LNCaP clone FGC (cell line): Measurements from ENCODE around the gene SERPINA12.

Experiments used
- DNase-seq: peaks from one replicate; pipeline ENCODE4 v3.0.0-alpha.2; 2011; ENCODE audit warnings: low read depth
- H3K4me3 ChIP-seq: 2 replicates; pipeline ENCODE4 v1.5.1; 2011; ENCODE audit warnings: mild to moderate bottlenecking, low read depth, low read length, control low read depth
- CTCF ChIP-seq: IDR thresholded peaks from 2 replicates; pipeline ENCODE4 v1.5.1; 2012; ENCODE audit warnings: mild to moderate bottlenecking; ENCODE audit not compliant: control insufficient read depth, insufficient read depth; ENCODE audit errors: extremely low read depth

Gene SERPINA12

GRCh38 chr14:94460631-94461416 is 48.4 kb downstream of the SERPINA12 start:
- no peak for TF ChIP-seq CTCF
- DNase-seq, result no peak
- no peak overlapping the region for H3K4me3 ChIP-seq

DNA sequence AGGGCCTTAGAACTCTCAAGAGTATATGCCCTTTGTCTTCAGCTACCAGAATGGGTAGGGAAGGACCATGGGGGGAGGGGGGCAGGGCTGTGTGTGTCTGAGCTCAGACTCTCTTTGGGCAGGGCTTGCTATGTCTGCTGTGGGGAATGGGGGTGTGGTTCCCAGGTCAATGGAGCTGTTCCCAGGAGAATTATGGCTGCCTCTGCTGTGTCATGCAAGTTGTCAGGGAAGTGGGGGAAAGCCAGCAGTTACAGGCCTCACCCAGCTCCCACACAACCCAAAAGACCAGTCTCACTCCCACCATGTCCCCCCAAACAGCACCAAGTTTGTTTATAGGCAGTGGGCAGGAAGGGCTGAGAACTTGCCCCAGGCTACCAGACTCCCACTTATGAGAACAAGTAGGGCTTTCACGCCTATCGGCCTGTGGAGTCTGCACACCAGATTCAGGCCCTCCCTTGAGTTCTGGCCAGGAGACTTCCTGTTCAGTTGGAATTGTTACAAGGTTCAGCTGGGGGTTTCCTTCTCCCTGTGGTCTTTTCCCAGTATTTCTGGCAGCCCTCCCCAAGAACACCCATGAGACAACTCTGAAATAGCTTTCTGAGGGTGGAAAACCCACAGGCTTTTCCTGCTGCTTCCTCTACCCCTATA is 50.6 kb downstream of the SERPINA12 start:
- H3K4me3 ChIP-seq, result no peak overlapping the region
- no peak for DNase-seq
- TF ChIP-seq CTCF, result no peak

DNA sequence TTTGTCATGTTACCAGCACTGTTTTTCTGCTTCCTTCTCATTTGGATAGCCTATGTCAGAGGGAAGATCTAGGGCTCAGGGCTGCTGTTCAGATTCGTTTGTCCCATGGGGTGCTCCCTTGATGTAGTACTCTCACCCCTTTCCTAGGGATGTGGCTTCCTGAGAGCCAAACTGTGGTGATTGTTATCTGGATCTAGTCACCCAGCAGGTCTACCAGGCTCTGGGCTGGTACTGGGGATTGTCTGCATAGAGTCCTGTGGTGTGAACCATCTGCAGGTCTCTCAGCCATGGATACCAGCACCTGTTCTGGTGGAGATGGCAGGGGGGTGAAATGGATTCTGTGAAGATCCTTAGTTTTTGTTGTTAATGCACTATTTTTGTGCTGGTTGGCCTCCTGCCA is 51.2 kb downstream of the SERPINA12 start:
- no peak for TF ChIP-seq CTCF
- H3K4me3 ChIP-seq, result no peak overlapping the region

GRCh38 chr14:94455928-94456327 is 53.3 kb downstream of the SERPINA12 start:
- TF ChIP-seq CTCF, result no peak
- H3K4me3 ChIP-seq, result no peak overlapping the region
- no peak for DNase-seq

More for the DNA sequence above, 51.2 kb downstream of the SERPINA12 start:
- DNase-seq, result no peak

DNA sequence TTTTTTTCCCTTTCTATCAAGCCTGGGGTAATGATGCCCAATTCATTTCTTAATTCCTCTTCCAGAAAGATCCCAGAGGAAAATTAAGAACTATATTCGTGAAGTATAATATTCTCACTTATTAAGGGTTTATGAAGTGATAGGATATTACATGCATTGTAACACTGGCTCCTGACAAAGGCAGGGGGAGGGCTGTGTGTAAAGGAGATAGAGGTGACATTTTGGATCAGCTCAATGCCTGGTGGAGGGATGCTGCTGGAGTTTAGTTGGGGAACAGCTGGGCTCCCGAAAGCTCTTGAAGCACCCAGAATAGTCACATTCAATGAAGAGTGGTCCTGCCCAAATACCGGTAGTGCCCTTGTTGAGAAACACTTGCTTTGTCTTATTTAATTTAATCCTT is 57.4 kb downstream of the SERPINA12 start:
- TF ChIP-seq CTCF, result no peak
- DNase-seq, result no peak
- H3K4me3 ChIP-seq, result no peak overlapping the region

- DNase-seq, result no peak
- no peak overlapping the region for H3K4me3 ChIP-seq
- TF ChIP-seq CTCF, result no peak
Measured at GRCh38 chr14:94451091-94451771, 58.0 kb downstream of the SERPINA12 start.
